Upper lobe of right lung (tissue), 1 donor: ENCODE results near the gene RAP2C. TPM values are rescaled to one million over a fixed set of nuclear protein-coding genes. Genes with fewer than 3 reads are reported as not detected.

Experiments used
- ATAC-seq: fragments of 200-7000 bp; cut with Tn5 transposase; one replicate; pipeline ENCODE4 v1.9.1; 2020; ENCODE audit warnings: mild to moderate bottlenecking, moderate library complexity
- DNase-seq: peaks from one replicate; pipeline ENCODE4 v3.0.0-alpha.2; 2020
- H3K27ac ChIP-seq: fragments of 200-600 bp; one replicate; pipeline ENCODE4 v1.8.0; 2022
- H3K27me3 ChIP-seq: fragments of 200-600 bp; one replicate; pipeline ENCODE4 v1.8.0; 2022; ENCODE audit warnings: mild to moderate bottlenecking
- H3K36me3 ChIP-seq: fragments of 200-600 bp; one replicate; pipeline ENCODE4 v1.8.0; 2022
- H3K4me1 ChIP-seq: fragments of 200-600 bp; one replicate; pipeline ENCODE4 v1.8.0; 2022
- H3K4me3 ChIP-seq: fragments of 200-600 bp; one replicate; pipeline ENCODE4 v1.8.0; 2022; ENCODE audit warnings: mild to moderate bottlenecking
- H3K9me3 ChIP-seq: fragments of 200-600 bp; one replicate; pipeline ENCODE4 v1.8.0; 2022
- CTCF ChIP-seq: fragments of 200-600 bp; IDR thresholded peaks from one replicate; pipeline ENCODE4 v1.8.0; 2022; ENCODE audit warnings: antibody characterized with exemption
- intact Hi-C: fragments of 100-400 bp; cut with DNase I; formaldehyde crosslinking; loops from one replicate; pipeline ENCODE4 v1.11.0; 2022
- total RNA-seq: library from RNA; stranded (reverse); fragmentation: NEBNext Ultra II Directional; extraction: Animal tissue kit (Norgen Biotek cat#: 25700); gene quantifications from one replicate; pipeline ENCODE4 v1.2.1, GENCODE V29; 2021
- donor health status: DM: no; HTN: yes; CAD: no; lungs with severe emphysema.

RAP2C gene
- total RNA-seq, 1 donor from 2014 or later = 24.3 TPM

- DNase-seq (no peak), ATAC-seq (no peak)
- H3K27ac ChIP-seq = no peak overlapping the region
- no peaks in the 10 kb centered on the region for H3K9me3 ChIP-seq
- no peaks in the 10 kb centered on the region for H3K27me3 ChIP-seq
- H3K4me3 ChIP-seq = no peak overlapping the region
- TF ChIP-seq CTCF = no peak
- intact Hi-C loops = no loop called here
- no peaks in the 10 kb centered on the region for H3K36me3 ChIP-seq
- H3K4me1 ChIP-seq = no peaks in the 10 kb centered on the region
These were observed 18.3 kb downstream of the RAP2C start for GRCh38 chrX:132200976-132201375.

GRCh38 chrX:132199941-132200340 lies 19.3 kb downstream of the RAP2C start:
- TF ChIP-seq CTCF = no peak
- intact Hi-C loops = no loop called here
- Histone ChIP-seq H3K27ac (no peak overlapping the region), H3K36me3 (no peaks in the 10 kb centered on the region), H3K4me3 (no peak overlapping the region), H3K27me3 (no peaks in the 10 kb centered on the region), H3K9me3 (no peaks in the 10 kb centered on the region), H3K4me1 (no peaks in the 10 kb centered on the region)
- DNase-seq (no peak), ATAC-seq (no peak)

GRCh38 chrX:132193872-132194574 lies 25.2 kb downstream of the RAP2C start:
- no peak for ATAC-seq
- Histone ChIP-seq H3K27me3 (no peaks in the 10 kb centered on the region), H3K27ac (no peak overlapping the region), H3K9me3 (no peaks in the 10 kb centered on the region), H3K36me3 (no peaks in the 10 kb centered on the region), H3K4me1 (no peaks in the 10 kb centered on the region), H3K4me3 (no peak overlapping the region)
- intact Hi-C loops = no loop called here
- TF ChIP-seq CTCF = no peak
- DNase-seq = no peak

- H3K4me3 ChIP-seq = no peak overlapping the region
- H3K27ac ChIP-seq = no peak overlapping the region
- ATAC-seq (no peak), DNase-seq (no peak)
- intact Hi-C loops = no loop called here
- no peaks in the 10 kb centered on the region for H3K27me3 ChIP-seq
- H3K4me1 ChIP-seq = no peaks in the 10 kb centered on the region
- H3K9me3 ChIP-seq = no peaks in the 10 kb centered on the region
- H3K36me3 ChIP-seq = no peaks in the 10 kb centered on the region
- no peak for TF ChIP-seq CTCF
These were observed 27.3 kb downstream of the RAP2C start for GRCh38 chrX:132191938-132192337.

GRCh38 chrX:132188175-132188574 lies 31.1 kb downstream of the RAP2C start:
- no peak for TF ChIP-seq CTCF
- intact Hi-C loops = no loop called here
- no peak overlapping the region for H3K4me3 ChIP-seq
- DNase-seq = no peak
- no peak for ATAC-seq
- no peaks in the 10 kb centered on the region for H3K4me1 ChIP-seq
- no peaks in the 10 kb centered on the region for H3K36me3 ChIP-seq
- H3K9me3 ChIP-seq = no peaks in the 10 kb centered on the region
- H3K27ac ChIP-seq = no peak overlapping the region
- no peaks in the 10 kb centered on the region for H3K27me3 ChIP-seq

- H3K9me3 ChIP-seq = no peaks in the 10 kb centered on the region
- no peak for ATAC-seq
- H3K4me3 ChIP-seq = no peak overlapping the region
- H3K27me3 ChIP-seq = no peaks in the 10 kb centered on the region
- TF ChIP-seq CTCF = no peak
- H3K4me1 ChIP-seq = no peaks in the 10 kb centered on the region
- H3K27ac ChIP-seq = no peak overlapping the region
- DNase-seq = no peak
- intact Hi-C loops = no loop called here
- no peaks in the 10 kb centered on the region for H3K36me3 ChIP-seq
These were observed 31.8 kb downstream of the RAP2C start for GRCh38 chrX:132187451-132187850.
